Measurements from ENCODE around the gene CEACAM5.
A peak's percentile ranks its signal among the peaks of the same experiment; 100 is the strongest.
"Not testable (repeated sequence)": the region's sequence is repeated elsewhere in the genome, so short reads cannot be mapped to it uniquely, and the experiment has no call there.

Gene CEACAM5

GRCh38 chr19:41701401-41702075 lies 6.9 kb upstream of the CEACAM5 start:
- no peak for DNase-seq

GRCh38 chr19:41702171-41702651 lies 6.2 kb upstream of the CEACAM5 start:
- no peak for DNase-seq

- peak; percentile 3 for DNase-seq
Measured at GRCh38 chr19:41703602-41704293, 4.7 kb upstream of the CEACAM5 start.

GRCh38 chr19:41705393-41706174 lies 2.8 kb upstream of the CEACAM5 start:
- DNase-seq = peak; percentile 26

- peak; percentile 72 for DNase-seq
Measured at GRCh38 chr19:41706741-41707501, 1.5 kb upstream of the CEACAM5 start.

- no peak for DNase-seq
Measured at GRCh38 chr19:41707502-41707812, 969 bp upstream of the CEACAM5 start.

- DNase-seq = no peak
Measured at GRCh38 chr19:41707871-41708371, 505 bp upstream of the CEACAM5 start.

GRCh38 chr19:41709516-41709915 lies 1.1 kb downstream of the CEACAM5 start:
- not testable (repeated sequence) for DNase-seq

- no peak for DNase-seq
Measured at GRCh38 chr19:41709951-41710645, 1.7 kb downstream of the CEACAM5 start.

GRCh38 chr19:41711376-41712261 lies 3.2 kb downstream of the CEACAM5 start:
- DNase-seq = no peak

GRCh38 chr19:41714598-41714997 lies 6.2 kb downstream of the CEACAM5 start:
- no peak for DNase-seq

GRCh38 chr19:41718761-41719160 lies 10.3 kb downstream of the CEACAM5 start:
- DNase-seq = no peak

- no peak for DNase-seq
Measured at GRCh38 chr19:41720103-41720502, 11.7 kb downstream of the CEACAM5 start.

- DNase-seq = no peak
Measured at GRCh38 chr19:41726493-41726892, 18.1 kb downstream of the CEACAM5 start.

- DNase-seq = no peak
Measured at GRCh38 chr19:41734156-41734555, 25.7 kb downstream of the CEACAM5 start.

GRCh38 chr19:41734585-41734984 lies 26.2 kb downstream of the CEACAM5 start:
- DNase-seq = no peak

GRCh38 chr19:41735071-41735600 lies 26.7 kb downstream of the CEACAM5 start:
- DNase-seq = no peak

GRCh38 chr19:41739361-41739760 lies 30.9 kb downstream of the CEACAM5 start:
- DNase-seq = no peak

- DNase-seq = no peak
Measured at GRCh38 chr19:41740415-41741243, 32.2 kb downstream of the CEACAM5 start.

- no peak for DNase-seq
Measured at GRCh38 chr19:41741244-41741554, 32.8 kb downstream of the CEACAM5 start.

Data from activated naive CD4-positive, alpha-beta T cell treated with anti-CD3 and anti-CD28 coated beads, Interleukin-2, amount 50 U/mL, for 16 hours (primary cell).